K562 (cell line): ENCODE results near the gene DYRK1A. TPM values are rescaled to one million over a fixed set of nuclear protein-coding genes. Genes with fewer than 3 reads are reported as not detected.
A peak's percentile ranks its signal among the peaks of the same experiment; 100 is the strongest.

Source experiments
- CBX2 ChIP-seq: fragments of 200-600 bp; sonication (generic); IDR thresholded peaks from one replicate; pipeline ENCODE4 v1.6.1; 2012; ENCODE audit warnings: mild to moderate bottlenecking, low read length, inconsistent platforms; ENCODE audit not compliant: insufficient read depth, poor library complexity, severe bottlenecking
- DIDO1 ChIP-seq: fragments of 450-650 bp; IDR thresholded peaks from 2 replicates; pipeline ENCODE4 v1.6.1; 2016; ENCODE audit warnings: low read depth, missing biosample characterization, missing genetic modification characterization
- EHMT2 ChIP-seq: fragments of 450-650 bp; IDR thresholded peaks from 2 replicates; pipeline ENCODE4 v1.6.1; 2018; ENCODE audit warnings: antibody characterized with exemption
- FOSL1 ChIP-seq: fragments of 200-800 bp; sonication (Bioruptor generic); conservative IDR thresholded peaks from 2 replicates; pipeline ENCODE4 v1.6.1; 2016; ENCODE audit warnings: missing genetic modification characterization, missing compliant biosample characterization
- HNRNPH1 ChIP-seq: fragments of 200-400 bp; formaldehyde crosslinking; optimal IDR thresholded peaks from 2 replicates; pipeline ENCODE3; 2017; ENCODE audit warnings: low read depth, mild to moderate bottlenecking, low read length, moderate library complexity
- HOXB6 ChIP-seq: fragments of 250-450 bp; sonication (Bioruptor Pico); IDR thresholded peaks from 2 replicates; pipeline ENCODE4 v1.5.1; 2022; ENCODE audit warnings: mild to moderate bottlenecking, borderline replicate concordance
- JUNB ChIP-seq: fragments of 450-650 bp; formaldehyde crosslinking; conservative IDR thresholded peaks from 2 replicates; pipeline ENCODE4 v1.4.0; 2020; ENCODE audit warnings: mild to moderate bottlenecking
- KLF13 ChIP-seq: fragments of 450-650 bp; IDR thresholded peaks from 2 replicates; pipeline ENCODE4 v1.6.1; 2016; ENCODE audit warnings: missing genetic modification characterization, low read depth, mild to moderate bottlenecking, missing compliant biosample characterization, moderate library complexity, borderline replicate concordance
- MCM2 ChIP-seq: fragments of 450-650 bp; IDR thresholded peaks from 2 replicates; pipeline ENCODE4 v1.6.1; 2017; ENCODE audit warnings: low read depth, mild to moderate bottlenecking
- MEF2A ChIP-seq: IDR thresholded peaks from 2 replicates; pipeline ENCODE4 v1.6.1; 2011; ENCODE audit warnings: low read depth, mild to moderate bottlenecking, low read length, moderate library complexity; ENCODE audit not compliant: control insufficient read depth
- MEIS2 ChIP-seq: fragments of 450-650 bp; IDR thresholded peaks from 2 replicates; pipeline ENCODE4 v1.6.1; 2014; ENCODE audit warnings: mild to moderate bottlenecking; ENCODE audit not compliant: partially characterized antibody
- NCOA2 ChIP-seq, 2 experiments: fragments of 450-650 bp; IDR thresholded peaks; 2 replicates each; pipeline ENCODE4 v1.6.1; 2018; ENCODE audit warnings: mild to moderate bottlenecking in 2 of 2, moderate library complexity in 1 of 2; ENCODE audit not compliant: partially characterized antibody in 2 of 2
- POLR2A ChIP-seq: fragments of 450-650 bp; conservative IDR thresholded peaks from 2 replicates; pipeline ENCODE4 v1.6.1; 2016
- TRIM24 ChIP-seq, 2 experiments: fragments of 450-650 bp; IDR thresholded peaks; 2 replicates each; pipeline ENCODE4 v1.6.1; 2016
- ZNF140 ChIP-seq: fragments of 250-450 bp; sonication (Bioruptor Pico); IDR thresholded peaks from 2 replicates; pipeline ENCODE4 v1.8.0; 2021; ENCODE audit warnings: moderate library complexity, mild to moderate bottlenecking, inconsistent platforms
- polyA plus RNA-seq, 8 experiments: library from polyadenylated mRNA; depleted of rRNA in 4 of 8; stranded (reverse) in 5 of 8; unstranded in 3 of 8; fragments of >200 nt; fragmentation: Nextera tagmentation in 2 of 8; fragmentation: Illumina TruSeq in 1 of 8; extraction: Ambion mirVana in 2 of 8; extraction: Trizol in 1 of 8; gene quantifications; 2 replicates each; pipeline versions ENCODE4 v1.2.1 to v1.2.3, GENCODE V29; 2011 to 2014; ENCODE audit warnings: inconsistent platforms in 1 of 8, missing spikeins in 1 of 8
- total RNA-seq, 7 experiments: library from RNA; depleted of rRNA in 6 of 7; stranded (reverse); fragments of >200 nt in 6 of 7; fragmentation: Illumina TruSeq in 2 of 7; extraction: Trizol in 2 of 7; gene quantifications; 2 replicates each; pipeline versions ENCODE4 v1.2.1 to v1.2.3, GENCODE V29; 2011 to 2021; ENCODE audit warnings: low replicate concordance in 1 of 7
- TF ChIP-seq, protein P1 (sequence below), 2 experiments: IDR thresholded peaks; 2 replicates each; pipeline ENCODE4 v1.6.1; 2011; ENCODE audit warnings: borderline replicate concordance in 1 of 2, control low read depth in 1 of 2, low read depth in 1 of 2, low read length in 1 of 2, mild to moderate bottlenecking in 1 of 2, mixed read lengths in 1 of 2, moderate library complexity in 1 of 2; ENCODE audit not compliant: insufficient read depth in 1 of 2, insufficient read length in 1 of 2, poor library complexity in 1 of 2, severe bottlenecking in 1 of 2; ENCODE audit errors: extremely low read depth in 1 of 2
- TF ChIP-seq, protein P2 (sequence below): sonication (generic); formaldehyde crosslinking; IDR thresholded peaks from 2 replicates; pipeline ENCODE4 v1.8.0; 2022; ENCODE audit warnings: missing genetic modification reagents, mild to moderate bottlenecking, borderline replicate concordance
- TF ChIP-seq, protein P3 (sequence below): fragments of 250-450 bp; sonication (Bioruptor Pico); IDR thresholded peaks from 2 replicates; pipeline ENCODE4 v1.4.0; 2020; ENCODE audit warnings: mild to moderate bottlenecking, moderate library complexity
- TF ChIP-seq, protein P4 (sequence below): fragments of 250-450 bp; sonication (Bioruptor Pico); IDR thresholded peaks from 2 replicates; pipeline ENCODE4 v1.8.0; 2022; ENCODE audit warnings: moderate library complexity, mild to moderate bottlenecking, inconsistent platforms
- TF ChIP-seq, protein P5 (sequence below): fragments of 250-450 bp; sonication (Bioruptor Pico); IDR thresholded peaks from 2 replicates; pipeline ENCODE4 v1.9.0; 2021; ENCODE audit warnings: mild to moderate bottlenecking, inconsistent platforms

The DYRK1A gene
- total and polyA plus RNA-seq, 9 of the 15 experiments (the other 6 are each of a cell fraction or from before 2014, with no cell fraction given) = 3.7 to 64.8 (median 42.3) TPM

DNA sequence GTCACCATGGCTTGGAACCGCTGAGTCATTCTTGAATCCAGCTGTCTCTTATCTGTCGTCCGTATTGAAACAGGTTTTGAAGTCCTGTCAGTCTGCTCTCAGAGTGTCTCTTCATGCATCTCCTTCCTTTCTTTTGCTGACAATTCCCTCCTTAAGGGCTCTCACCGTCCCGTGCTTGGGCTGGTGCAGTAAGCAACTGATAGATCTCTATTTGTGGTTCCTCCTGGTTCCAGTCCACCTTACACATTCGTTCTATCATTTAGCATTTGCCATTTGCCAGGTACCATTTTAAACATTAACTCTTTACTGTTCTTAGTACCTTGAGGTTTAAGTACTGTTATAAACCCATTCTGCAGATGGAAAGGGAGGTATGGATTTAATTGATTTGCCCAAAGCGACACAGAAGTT lies 88.9 kb downstream of the DYRK1A start (continued):
- TF ChIP-seq, protein P1, sequence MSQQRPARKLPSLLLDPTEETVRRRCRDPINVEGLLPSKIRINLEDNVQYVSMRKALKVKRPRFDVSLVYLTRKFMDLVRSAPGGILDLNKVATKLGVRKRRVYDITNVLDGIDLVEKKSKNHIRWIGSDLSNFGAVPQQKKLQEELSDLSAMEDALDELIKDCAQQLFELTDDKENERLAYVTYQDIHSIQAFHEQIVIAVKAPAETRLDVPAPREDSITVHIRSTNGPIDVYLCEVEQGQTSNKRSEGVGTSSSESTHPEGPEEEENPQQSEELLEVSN (IDR thresholded peaks at IDR 0.05; ENCODE audit: borderline replicate concordance in 1 of 2, extremely low read depth in 1 of 2, insufficient read depth in 1 of 2, insufficient read length in 1 of 2, low read depth in 1 of 2, low read length in 1 of 2, poor library complexity in 1 of 2, severe bottlenecking in 1 of 2) = no peak
- peak; percentile 87 to 90 for TF ChIP-seq TRIM24 (IDR thresholded peaks at IDR 0.05)
- TF ChIP-seq, protein P2, sequence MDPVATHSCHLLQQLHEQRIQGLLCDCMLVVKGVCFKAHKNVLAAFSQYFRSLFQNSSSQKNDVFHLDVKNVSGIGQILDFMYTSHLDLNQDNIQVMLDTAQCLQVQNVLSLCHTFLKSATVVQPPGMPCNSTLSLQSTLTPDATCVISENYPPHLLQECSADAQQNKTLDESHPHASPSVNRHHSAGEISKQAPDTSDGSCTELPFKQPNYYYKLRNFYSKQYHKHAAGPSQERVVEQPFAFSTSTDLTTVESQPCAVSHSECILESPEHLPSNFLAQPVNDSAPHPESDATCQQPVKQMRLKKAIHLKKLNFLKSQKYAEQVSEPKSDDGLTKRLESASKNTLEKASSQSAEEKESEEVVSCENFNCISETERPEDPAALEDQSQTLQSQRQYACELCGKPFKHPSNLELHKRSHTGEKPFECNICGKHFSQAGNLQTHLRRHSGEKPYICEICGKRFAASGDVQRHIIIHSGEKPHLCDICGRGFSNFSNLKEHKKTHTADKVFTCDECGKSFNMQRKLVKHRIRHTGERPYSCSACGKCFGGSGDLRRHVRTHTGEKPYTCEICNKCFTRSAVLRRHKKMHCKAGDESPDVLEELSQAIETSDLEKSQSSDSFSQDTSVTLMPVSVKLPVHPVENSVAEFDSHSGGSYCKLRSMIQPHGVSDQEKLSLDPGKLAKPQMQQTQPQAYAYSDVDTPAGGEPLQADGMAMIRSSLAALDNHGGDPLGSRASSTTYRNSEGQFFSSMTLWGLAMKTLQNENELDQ = no peak
- no peak for TF ChIP-seq DIDO1 (tag)
- no peak for TF ChIP-seq KLF13 (tag)
- TF ChIP-seq JUNB (CRISPR knock-in tag) = no peak
- TF ChIP-seq NCOA2 (IDR thresholded peaks at IDR 0.05; ENCODE audit: partially characterized antibody in 2 of 2) = no peak
- TF ChIP-seq, protein P3, sequence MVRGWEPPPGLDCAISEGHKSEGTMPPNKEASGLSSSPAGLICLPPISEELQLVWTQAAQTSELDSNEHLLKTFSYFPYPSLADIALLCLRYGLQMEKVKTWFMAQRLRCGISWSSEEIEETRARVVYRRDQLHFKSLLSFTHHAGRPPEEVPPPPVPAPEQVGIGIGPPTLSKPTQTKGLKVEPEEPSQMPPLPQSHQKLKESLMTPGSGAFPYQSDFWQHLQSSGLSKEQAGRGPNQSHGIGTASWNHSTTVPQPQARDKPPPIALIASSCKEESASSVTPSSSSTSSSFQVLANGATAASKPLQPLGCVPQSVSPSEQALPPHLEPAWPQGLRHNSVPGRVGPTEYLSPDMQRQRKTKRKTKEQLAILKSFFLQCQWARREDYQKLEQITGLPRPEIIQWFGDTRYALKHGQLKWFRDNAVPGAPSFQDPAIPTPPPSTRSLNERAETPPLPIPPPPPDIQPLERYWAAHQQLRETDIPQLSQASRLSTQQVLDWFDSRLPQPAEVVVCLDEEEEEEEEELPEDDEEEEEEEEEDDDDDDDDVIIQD (CRISPR knock-in tag) = no peak
- TF ChIP-seq POLR2A = no peak
- TF ChIP-seq MEF2A = no peak
- TF ChIP-seq, protein P4, sequence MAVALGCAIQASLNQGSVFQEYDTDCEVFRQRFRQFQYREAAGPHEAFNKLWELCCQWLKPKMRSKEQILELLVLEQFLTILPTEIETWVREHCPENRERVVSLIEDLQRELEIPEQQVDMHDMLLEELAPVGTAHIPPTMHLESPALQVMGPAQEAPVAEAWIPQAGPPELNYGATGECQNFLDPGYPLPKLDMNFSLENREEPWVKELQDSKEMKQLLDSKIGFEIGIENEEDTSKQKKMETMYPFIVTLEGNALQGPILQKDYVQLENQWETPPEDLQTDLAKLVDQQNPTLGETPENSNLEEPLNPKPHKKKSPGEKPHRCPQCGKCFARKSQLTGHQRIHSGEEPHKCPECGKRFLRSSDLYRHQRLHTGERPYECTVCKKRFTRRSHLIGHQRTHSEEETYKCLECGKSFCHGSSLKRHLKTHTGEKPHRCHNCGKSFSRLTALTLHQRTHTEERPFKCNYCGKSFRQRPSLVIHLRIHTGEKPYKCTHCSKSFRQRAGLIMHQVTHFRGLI (CRISPR knock-in tag) = no peak
- no peak for TF ChIP-seq HNRNPH1
- peak; percentile 96 for TF ChIP-seq MEIS2
- TF ChIP-seq ZNF140 (CRISPR knock-in tag) = no peak
- TF ChIP-seq EHMT2 = peak; percentile 33; the same call in 1 of the 2 replicates
- TF ChIP-seq, protein P5, sequence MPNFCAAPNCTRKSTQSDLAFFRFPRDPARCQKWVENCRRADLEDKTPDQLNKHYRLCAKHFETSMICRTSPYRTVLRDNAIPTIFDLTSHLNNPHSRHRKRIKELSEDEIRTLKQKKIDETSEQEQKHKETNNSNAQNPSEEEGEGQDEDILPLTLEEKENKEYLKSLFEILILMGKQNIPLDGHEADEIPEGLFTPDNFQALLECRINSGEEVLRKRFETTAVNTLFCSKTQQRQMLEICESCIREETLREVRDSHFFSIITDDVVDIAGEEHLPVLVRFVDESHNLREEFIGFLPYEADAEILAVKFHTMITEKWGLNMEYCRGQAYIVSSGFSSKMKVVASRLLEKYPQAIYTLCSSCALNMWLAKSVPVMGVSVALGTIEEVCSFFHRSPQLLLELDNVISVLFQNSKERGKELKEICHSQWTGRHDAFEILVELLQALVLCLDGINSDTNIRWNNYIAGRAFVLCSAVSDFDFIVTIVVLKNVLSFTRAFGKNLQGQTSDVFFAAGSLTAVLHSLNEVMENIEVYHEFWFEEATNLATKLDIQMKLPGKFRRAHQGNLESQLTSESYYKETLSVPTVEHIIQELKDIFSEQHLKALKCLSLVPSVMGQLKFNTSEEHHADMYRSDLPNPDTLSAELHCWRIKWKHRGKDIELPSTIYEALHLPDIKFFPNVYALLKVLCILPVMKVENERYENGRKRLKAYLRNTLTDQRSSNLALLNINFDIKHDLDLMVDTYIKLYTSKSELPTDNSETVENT (CRISPR knock-in tag) = no peak
- TF ChIP-seq FOSL1 (tag) = peak; percentile 92
- TF ChIP-seq CBX2 = no peak
- TF ChIP-seq HOXB6 = no peak
- TF ChIP-seq MCM2 = no peak
